G401.6 (cell line): ENCODE data around the gene SEC14L1.

Experiments
- FAIRE-seq: peaks from 2 replicates; lab custom pipeline; 2012; peaks lifted over from hg19 to GRCh38; lab: Jason Lieb, UNC

Gene SEC14L1

DNA sequence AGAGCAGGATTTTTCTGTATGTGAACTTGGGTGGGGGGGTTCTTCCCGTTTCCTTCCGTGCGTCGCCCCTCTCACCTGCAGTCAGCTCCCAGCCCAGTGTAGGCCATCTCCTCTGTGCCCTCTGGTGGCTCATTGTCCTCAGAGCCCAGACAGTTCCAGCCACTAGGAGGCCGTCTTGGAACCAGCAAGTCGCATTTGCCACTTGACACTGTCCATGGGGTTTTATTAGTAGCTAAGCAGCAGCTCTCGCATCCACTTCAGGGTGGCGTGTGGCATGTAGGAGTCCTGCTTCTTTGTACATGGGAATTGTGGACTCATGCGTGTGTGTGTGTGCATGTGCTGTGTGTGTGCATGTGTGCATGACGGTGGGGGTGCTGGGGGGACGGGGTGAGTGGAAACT is 74.0 kb downstream of the SEC14L1 start:
- FAIRE-seq: no peak

GRCh38 chr17:77215281-77215680 is 74.5 kb downstream of the SEC14L1 start:
- FAIRE-seq: no peak

DNA sequence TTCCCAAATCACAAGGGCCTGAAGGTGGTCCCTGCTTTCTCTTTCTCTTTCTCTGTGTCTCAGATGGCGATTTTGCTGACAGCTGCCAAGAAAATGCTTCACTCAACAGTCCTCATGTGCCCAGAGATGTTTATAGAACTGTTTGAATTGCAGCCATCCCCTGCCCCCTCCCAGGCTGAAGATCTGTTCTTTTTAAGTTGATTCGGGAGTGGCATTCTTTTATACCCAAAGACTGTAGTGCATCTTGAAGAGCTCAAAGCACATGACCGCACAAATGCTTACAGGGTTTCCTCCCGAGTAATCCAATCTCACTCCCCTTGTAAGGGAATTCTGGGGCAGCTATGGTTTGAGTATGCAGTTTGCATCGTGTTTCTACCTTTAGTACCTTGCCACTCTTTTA is 75.7 kb downstream of the SEC14L1 start:
- FAIRE-seq: no peak

- no peak for FAIRE-seq
Measured at GRCh38 chr17:77217123-77217522, 76.4 kb downstream of the SEC14L1 start.

GRCh38 chr17:77217566-77217965 is 76.8 kb downstream of the SEC14L1 start:
- no peak for FAIRE-seq

GRCh38 chr17:77218902-77219301 is 78.1 kb downstream of the SEC14L1 start:
- no peak for FAIRE-seq

GRCh38 chr17:77222356-77222755 is 81.6 kb downstream of the SEC14L1 start:
- FAIRE-seq: no peak

GRCh38 chr17:77223642-77224420 is 83.1 kb downstream of the SEC14L1 start:
- no peak for FAIRE-seq

GRCh38 chr17:77225265-77225664 is 84.5 kb downstream of the SEC14L1 start:
- no peak for FAIRE-seq

- FAIRE-seq: no peak
Measured at GRCh38 chr17:77227461-77228240, 86.9 kb downstream of the SEC14L1 start.

DNA sequence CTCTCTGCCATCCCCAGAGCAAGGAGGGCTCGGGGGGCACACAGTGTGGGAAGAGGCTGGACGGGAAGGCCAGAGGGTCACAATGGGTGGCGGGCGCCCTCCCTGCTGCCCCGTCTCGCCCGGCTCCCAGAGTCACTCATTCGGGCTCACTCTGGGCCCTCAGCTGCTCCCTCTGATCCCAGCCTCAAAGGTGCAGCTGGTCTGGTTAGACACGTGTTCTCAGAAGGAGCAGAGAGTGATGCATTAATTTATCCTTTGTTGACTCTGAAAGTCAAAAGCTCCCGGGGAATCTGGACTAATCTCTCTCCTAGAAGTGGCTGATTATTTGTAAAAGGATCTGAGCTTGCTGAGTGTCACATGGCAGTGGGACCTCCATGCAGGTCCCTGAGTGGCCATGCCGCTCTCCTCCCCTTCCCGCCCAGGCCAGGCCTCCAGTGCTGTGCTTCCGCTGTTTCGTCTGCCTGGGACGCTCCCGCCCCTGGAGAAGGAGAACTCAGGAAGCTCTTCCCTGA is 87.5 kb downstream of the SEC14L1 start:
- no peak for FAIRE-seq

- FAIRE-seq: no peak
Measured at GRCh38 chr17:77228816-77229215, 88.0 kb downstream of the SEC14L1 start.

DNA sequence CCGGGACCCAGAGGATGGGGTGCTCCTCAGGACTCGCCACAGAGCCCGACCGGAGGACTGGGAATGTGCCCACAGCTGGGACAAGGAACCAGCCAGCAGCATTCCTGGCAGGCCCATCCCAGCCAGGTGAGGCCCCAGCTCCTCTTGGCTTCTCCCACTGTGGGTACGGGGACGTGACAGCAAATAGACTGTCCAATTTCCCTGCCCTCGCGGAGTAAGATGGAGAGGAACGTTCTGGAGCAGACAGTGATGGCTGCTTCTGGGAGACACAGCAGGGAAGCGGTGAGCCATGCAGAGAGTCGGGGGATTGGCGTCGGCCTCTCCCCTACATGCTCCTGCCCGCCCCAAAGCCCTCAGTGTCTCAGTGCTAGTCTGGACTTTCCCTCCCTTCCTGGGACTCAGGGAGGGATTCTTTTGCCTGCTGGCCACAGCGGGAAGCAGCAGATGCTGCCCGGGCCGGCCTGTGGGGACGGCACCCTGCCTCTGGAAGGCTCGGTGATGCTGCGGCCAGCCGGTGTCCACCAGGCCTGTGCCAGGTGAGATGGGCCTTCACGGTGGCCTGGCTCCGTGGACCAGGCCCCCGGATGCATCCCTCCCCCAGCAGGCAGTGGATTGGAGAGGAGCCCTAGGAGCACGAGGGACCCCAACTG is 89.1 kb downstream of the SEC14L1 start:
- FAIRE-seq: no peak

DNA sequence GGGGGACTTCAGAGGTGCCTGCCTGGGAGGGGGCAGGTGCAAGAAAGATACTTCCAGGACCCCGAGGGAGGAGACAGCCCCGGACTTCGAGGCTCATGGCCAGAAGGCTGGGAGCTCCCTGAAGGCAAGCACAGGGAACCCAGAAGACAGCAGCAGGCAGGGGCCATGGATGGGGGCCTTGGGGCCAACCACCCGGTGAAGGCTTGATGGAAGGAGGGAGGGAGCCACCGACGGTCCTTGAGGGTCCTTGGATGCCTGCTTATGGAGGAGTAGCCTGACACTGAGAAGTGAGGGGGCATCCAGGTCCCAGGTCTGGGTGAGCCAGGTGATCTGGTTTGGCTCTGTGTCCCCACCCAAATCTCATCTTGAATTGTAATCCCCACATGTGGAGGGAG is 89.7 kb downstream of the SEC14L1 start:
- no peak for FAIRE-seq

GRCh38 chr17:77231076-77231871 is 90.5 kb downstream of the SEC14L1 start:
- no peak for FAIRE-seq

DNA sequence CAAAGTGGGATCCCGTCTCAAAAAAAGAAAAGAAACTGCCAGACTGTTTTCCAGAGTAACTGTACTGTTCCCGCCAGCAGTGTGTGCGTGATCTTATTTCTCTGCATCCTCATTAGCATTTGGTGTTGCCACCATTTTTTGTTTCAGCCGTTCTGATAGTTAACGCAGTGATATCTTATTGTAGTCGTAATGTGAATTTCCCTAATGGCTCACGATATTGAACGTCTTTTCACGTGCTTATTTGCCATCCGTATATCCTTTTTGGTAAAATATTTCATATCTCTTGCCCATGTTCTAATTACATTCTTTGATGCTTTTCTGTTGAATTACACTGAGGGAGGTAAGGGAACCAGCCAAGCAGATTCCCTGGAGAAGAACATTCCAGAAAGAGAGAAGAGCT is 92.4 kb downstream of the SEC14L1 start:
- no peak for FAIRE-seq

DNA sequence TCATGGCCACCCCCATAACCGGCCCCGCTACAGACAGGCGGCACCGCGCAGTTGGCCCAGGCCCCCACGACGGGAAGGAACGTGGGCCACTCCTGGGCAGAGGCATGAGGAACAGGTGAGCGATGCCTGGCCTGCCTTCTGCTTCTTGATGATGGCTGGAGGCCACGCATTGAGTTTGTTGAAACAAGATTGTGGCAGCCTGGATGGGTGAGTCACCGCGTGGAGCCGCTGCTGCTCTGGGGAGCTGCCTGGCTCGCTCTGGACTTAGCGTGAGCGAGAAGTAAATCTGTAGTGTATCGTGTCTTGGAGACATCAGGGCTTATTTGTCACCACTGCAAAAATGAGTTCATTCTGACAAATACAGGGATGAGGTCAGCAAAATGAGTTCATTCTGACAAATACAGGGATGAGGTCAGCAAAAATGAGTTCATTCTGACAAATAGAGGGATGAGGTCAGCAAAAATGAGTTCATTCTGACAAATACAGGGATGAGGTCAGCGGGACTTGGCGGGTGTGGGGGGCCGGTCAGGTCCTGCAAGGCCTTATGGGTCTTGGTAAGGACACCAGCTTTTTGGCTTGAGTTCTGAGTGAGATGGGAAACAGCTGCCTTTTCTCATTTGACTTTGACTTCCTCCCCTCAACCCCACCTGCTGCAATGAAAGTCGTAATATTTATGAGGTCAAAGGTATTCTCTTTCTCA is 93.0 kb downstream of the SEC14L1 start:
- no peak for FAIRE-seq

- FAIRE-seq: no peak
Measured at GRCh38 chr17:77234695-77235094, 93.9 kb downstream of the SEC14L1 start.

DNA sequence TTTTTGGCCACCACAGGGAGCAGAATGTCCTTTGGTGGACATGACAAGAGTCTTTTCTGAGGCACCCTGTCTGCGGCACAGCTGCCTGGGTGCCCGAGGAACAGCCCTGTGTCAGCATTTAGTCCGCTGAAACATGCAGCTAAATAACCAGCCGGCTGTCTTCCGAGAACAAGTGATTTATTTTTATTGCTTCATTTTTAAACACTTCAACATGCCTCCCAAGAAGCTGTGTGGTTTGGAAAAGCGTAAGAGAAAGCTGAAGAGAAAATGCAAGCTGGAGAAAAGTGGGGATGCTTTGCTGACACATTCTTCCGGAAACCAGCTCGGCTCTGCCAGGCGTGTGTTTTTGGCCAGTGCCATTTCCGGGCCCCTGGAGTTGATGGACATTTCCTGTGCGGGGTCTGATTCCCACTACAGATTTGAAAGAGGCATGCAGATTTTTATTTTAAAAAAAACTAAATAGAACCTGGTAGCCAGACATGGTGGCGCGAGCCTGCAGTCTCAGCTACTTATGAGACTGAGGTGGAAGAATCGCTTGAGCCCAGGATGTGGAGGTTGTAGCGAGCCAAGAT is 94.7 kb downstream of the SEC14L1 start:
- no peak for FAIRE-seq

DNA sequence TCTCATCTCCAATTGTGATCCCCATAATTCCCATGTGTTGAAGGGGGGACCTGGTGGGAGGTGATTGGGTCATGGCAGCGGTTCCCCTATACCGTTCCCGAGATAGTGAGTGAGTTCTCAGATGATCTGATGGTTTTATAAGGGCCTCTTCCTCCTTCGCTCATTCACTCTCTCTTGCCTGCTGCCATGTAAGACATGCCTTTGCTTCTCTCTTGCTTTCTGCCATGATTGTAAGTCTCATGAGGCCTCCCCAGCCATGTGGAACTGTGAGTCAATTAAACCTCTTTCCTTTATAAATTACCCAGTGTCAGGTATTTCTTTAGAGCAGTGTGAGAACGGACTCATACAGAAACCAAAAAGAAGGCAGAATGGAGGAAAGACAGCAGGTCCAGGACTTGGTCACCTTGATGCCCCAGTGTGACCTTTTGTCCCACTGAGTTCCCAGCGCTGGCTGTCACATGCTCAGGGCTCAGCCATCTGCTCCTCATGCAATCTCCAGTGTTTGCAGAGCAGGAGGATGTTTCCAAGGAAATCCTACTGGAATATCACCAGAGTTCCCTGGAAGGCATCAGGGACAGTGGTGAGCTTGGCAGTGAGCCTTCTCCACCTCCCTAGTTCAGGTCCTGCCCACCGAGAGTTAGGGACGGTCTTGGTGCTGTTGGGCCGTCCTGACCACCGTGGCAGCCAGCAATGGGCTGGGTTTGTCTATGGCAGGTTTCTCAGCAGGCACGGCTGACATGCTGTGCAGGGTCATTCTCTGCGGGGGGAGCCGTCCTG is 96.7 kb downstream of the SEC14L1 start:
- FAIRE-seq: no peak
